Hepatocyte (in vitro differentiated cells): ENCODE measurements around the gene COL20A1.

Experiments used
- CTCF ChIP-seq: fragments of 200-600 bp; sonication (generic); IDR thresholded peaks from 2 replicates; pipeline ENCODE4 v1.5.1; 2016; ENCODE audit warnings: antibody characterized with exemption, mild to moderate bottlenecking; ENCODE audit not compliant: poor library complexity
- EZH2 ChIP-seq: fragments of 200-600 bp; sonication (generic); IDR thresholded peaks from 2 replicates; pipeline ENCODE4 v1.6.1; 2016; ENCODE audit warnings: antibody characterized with exemption, mild to moderate bottlenecking, borderline replicate concordance

- TF ChIP-seq CTCF (no peak), EZH2 (no peak)
Measured at GRCh38 chr20:63333241-63333836, 40.4 kb downstream of the COL20A1 start.
